HG03575 (cell line): ENCODE results near the gene HSBP1.

Source experiments
- ATAC-seq: cut with Tn5 transposase; IDR thresholded peaks from one replicate; pipeline ENCODE4 v1.9.1; 2021; ENCODE audit not compliant: unreplicated experiment, insufficient number of reproducible peaks, low FRiP score; ENCODE audit errors: extremely low read depth

HSBP1 gene

DNA sequence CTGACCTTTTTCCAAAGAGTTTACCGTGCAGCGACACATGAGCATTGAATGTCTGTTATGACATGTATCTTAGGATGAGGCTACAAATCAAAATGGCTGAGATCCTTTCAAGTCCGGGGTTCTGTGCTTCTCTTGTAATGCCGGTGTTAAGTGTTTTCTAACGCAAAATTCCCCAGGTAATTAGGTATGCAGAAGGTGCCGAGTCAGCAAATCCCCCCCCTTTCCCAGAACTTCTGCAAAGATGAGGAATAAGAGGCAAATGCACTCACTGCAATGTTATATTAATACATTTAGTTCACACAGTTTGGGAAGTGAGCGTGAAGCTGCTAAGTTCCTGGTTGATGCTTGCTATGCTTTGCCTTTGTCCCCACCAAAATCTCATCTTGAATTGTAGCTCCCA lies 54.9 kb downstream of the HSBP1 start:
- no peak for ATAC-seq

DNA sequence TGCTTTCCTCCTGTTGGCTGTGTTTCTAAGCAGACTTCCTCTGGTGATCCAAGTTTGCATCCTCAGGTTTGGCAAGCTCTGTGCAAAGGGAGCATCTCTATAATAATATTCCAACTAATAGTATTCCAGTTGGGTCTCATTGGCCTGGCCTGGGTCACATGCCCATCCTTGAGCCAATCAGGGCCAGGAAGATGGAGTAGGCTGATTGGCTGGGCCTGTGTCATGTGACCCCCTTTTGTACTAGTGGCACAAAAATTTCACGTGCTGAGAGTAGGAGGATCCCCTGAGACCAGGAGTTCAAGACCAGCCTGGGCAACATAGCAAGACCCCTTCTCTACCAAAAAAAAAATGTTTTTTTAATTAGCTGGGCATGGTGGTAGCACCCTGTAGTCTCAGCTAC lies 55.9 kb downstream of the HSBP1 start:
- ATAC-seq, result no peak
